Cortex of kidney (tissue), 1 donor: ENCODE results near the gene IL1RN.

Experiments used
- DNase-seq: peaks from one replicate; lab custom pipeline; 2025; lab: John Stamatoyannopoulos, UW

IL1RN gene

GRCh38 chr2:113129519-113130078 is 2.2 kb downstream of the IL1RN start:
- DNase-seq: no peak

DNA sequence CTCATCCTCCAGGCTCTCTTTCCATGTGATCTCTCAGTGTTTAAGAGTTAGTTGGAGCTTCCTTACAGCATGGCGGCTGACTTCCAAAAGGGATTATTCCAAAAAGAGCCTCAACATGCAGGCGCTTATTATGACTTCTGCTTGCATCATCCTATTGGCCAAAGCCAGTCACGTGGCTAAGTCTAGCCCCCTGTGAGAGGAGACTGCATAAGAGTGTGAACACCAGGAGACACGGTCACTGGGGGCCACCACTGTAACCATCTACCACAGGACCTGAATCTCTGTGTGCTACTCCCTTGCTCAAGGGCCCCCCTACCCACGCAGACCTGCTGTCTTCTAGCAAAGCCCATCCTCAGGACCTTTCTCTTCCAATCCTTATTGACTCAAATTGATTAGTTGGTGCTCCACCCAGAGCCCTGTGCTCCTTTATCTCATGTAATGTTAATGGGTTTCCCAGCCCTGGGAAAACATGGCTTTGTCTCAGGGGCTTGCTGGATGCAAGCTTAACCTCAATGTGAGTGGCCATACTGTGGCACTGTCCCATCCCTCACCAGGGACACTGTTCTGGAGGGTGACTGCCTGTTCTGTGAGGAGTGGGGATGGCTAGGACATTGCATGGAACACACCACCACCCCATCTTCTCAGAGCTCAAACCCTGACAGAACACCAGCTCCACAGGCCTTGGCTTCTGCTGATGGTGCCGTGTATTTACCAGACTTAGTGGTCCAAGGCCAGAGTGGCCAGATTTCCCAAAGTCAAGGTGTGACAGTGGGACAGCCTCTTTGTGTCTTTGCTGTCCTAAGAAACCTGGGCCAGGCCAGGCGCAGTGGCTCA is 4.2 kb downstream of the IL1RN start:
- DNase-seq: no peak

- DNase-seq: no peak
Observed at GRCh38 chr2:113132414-113133021, 5.1 kb downstream of the IL1RN start.

DNA sequence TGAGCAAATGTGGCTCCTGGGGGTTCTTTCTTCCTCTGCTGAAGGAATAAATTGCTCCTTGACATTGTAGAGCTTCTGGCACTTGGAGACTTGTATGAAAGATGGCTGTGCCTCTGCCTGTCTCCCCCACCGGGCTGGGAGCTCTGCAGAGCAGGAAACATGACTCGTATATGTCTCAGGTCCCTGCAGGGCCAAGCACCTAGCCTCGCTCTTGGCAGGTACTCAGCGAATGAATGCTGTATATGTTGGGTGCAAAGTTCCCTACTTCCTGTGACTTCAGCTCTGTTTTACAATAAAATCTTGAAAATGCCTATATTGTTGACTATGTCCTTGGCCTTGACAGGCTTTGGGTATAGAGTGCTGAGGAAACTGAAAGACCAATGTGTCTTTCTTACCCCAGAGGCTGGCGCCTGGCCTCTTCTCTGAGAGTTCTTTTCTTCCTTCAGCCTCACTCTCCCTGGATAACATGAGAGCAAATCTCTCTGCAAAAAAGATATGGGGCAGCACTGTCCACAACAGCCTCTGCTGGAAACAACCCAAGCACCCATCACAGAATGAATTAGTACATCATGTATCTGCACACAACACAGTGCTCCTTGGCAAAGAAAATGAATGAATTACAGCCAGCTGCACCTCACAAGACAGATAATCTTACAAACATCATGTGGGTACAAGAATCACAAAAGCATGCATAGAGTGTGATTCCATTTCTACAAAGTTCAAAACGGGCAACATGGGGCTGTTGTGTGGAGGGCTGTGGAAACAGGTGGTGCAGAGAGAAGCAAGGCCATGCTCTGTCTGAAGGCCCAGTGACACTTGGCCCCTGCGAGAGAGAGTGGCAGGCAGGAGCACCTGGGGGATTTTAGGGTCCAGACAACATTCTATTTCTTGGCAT is 6.6 kb downstream of the IL1RN start:
- DNase-seq: no peak

DNA sequence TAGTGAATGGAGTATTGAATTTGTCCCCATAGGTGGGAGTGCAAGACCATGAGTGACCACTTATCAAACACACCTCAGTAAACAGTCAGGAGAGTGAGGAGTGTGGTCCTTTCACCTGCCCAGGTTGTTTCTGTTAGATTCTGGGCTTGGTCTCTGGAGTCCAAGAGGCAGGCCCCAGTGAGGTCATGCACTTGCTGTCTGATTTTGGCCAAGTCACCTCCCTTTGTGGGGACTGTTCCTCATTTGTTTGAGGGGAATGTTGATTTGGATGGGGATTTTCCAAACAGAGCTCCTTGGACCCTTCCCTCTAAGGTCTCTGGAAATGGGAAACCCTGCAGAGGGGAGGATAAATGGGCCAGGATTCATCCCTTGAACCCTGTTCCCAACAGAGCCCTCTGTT is 7.3 kb downstream of the IL1RN start:
- DNase-seq: no peak

DNA sequence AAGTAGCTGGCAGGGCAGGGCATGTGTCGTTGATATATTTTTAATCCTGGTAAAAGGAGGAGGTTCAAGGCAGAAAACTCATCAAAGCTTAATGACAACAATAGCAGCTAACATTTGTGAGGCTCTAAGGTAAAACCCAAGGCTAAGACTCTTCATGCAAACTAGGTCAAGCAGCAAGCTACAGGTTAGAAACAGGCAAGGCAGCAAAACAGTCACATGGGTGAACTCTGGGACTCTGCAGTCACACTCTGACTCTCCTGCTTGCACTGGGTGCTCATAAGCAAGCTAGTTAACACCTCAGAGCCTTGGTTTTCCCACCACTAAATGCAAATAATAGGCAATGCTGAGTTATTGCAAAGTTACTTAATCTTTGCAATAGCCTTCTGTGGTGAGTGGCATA is 7.9 kb downstream of the IL1RN start:
- DNase-seq: no peak

- no peak for DNase-seq
Observed at GRCh38 chr2:113136828-113137775, 9.7 kb downstream of the IL1RN start.

- no peak for DNase-seq
Observed at GRCh38 chr2:113137827-113138226, 10.4 kb downstream of the IL1RN start.

GRCh38 chr2:113138428-113139322 is 11.3 kb downstream of the IL1RN start:
- no peak for DNase-seq

DNA sequence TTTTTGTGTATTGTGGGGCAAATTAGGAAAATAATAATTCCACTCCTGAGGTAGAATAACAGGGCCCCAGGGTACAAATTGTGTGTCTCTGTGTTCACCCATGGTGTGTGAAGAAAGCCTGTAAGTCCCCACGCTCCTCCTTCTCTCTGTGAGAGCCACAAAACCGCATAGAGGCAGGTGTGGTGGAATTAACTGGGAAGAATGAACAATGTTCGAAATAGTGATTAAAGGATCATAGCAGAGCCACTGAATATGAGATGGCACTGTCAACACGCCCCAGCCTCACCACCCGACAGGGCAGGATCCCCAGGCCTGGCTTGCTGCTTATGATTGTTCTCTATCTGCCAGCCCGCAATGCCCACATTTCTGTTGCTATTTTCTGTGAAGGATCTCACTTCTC is 14.1 kb downstream of the IL1RN start:
- no peak for DNase-seq

- no peak for DNase-seq
Observed at GRCh38 chr2:113142290-113142689, 14.9 kb downstream of the IL1RN start.

DNA sequence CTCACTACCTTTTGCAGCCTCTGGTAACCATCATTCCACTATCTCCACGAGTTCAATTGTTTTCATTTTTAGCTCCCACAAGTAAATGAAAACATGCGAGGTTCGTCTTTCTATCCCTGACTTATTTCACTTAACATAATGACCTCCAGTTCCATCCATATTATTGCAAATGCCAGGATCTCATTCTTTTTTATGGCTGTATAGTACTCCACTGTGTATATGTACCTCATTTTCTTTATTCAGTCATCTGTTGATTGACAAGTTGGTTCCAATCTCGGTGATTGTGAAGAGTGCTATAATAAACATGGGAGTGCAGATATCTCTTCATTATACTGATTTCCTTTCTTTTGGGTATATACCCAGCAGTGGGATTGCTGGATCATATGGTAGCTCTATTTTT is 16.9 kb downstream of the IL1RN start:
- no peak for DNase-seq

DNA sequence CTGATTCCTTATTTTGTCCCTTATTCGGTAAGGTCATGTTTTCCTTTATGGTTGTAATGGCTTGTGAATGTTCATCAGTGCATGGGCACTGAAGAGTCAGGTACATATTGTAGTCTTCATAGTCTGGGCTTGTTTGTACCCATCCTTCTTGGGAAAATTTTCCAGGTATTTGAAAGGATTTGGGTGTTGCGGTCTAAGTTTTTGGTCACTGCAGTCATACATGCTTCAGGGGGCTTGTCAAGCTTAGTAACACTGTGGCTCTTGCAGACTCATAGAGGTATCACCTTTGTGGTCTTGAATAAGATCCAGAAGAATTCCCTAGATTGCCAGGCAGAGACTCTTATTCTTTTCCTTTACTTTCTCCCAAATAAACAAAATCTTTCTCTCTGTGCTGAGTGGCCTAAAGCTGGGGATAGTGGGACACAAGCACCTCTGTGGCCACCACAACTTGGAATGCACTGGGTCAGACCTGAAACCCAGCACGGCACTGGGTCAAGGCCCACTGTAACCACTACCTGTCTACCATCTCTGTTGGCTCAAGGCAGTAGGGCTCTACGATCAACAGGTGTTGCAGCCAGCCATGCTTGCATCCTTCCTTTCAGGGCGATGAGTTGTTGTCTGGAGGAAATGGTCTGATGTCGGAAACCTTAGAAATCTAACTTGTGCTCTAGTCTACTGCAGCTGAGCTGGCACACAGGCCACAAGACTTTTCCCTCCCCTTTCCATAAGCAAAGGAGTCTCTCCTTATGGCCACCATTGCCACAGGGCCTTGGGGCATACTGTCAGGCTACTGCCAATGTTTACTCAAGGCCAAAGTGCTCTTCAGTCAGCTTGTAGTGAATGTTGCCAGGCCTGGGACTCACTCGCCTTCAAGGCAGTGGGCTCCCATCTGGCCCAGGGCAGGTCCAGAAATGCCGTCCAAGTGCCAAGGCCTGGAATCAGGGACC is 21.5 kb downstream of the IL1RN start:
- no peak for DNase-seq

- DNase-seq: no peak
Observed at GRCh38 chr2:113149553-113150257, 22.3 kb downstream of the IL1RN start.

- no peak for DNase-seq
Observed at GRCh38 chr2:113150258-113150601, 22.8 kb downstream of the IL1RN start.

- no peak for DNase-seq
Observed at GRCh38 chr2:113155331-113155730, 27.9 kb downstream of the IL1RN start.

DNA sequence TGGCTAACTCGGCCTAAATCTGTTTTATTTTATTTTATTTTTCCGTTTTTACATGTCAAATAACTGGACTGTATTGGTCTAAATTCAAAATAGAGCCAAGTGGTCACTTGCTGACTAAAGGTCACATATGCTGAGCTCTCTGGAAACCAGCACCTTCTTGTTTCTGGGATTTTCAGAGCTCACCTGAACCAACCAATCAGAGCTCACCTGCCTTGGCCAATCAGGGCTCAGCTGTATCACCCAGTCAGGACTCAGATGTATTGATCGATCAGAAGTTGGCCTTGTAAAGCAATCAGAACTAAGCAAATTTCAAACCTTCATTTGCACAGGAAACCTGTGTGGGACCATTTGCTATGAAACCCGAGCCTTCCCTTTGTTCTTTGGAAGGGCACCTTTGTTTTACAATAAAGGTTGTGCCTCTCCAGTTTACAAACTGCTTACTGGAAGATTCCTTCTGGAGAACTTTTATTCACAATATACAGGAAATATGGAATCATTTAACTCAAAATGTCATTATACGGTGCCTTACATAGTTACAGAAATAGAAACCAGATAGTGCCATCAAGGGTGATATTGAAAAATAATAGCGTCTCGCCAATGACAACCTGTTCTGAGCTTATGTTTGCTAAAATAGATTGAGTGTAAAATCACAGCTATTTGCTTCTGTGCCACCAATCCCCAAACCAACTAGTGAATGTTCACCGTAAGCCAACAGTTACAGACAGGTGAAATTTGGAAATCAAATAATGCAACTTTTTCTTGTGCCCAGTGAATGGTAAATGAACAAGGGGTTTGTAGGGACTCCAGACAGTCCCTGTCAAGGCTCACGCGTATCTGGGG is 29.1 kb downstream of the IL1RN start:
- no peak for DNase-seq
